ENCODE results near the gene NIPAL4.

Gene NIPAL4

DNA sequence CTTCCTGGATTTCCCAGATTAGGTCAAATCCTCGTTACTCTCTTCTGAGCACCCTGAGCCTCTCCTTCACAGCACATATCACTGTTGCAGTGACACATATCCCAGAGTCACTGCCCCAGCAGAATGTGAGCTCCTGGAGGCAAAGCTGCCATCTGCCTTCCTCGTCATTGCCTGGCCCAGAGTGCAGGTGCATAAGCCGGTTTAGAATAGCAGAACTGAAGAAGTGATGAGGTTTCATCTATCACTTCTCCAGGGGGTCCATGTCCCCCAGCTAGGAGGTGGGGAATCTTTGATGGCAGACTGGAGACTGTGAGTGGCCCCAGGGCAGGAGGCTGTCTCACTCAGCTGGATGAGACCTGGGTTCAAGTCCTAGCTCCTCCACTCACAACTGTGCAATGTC, 25.8 kb downstream of the NIPAL4 start:
- no peak for DNase-seq (ENCODE audit: low spot score)

- no peak for DNase-seq (ENCODE audit: low spot score)
Observed at GRCh38 chr5:157486221-157486681, 26.2 kb downstream of the NIPAL4 start.

GRCh38 chr5:157486861-157487260, 26.8 kb downstream of the NIPAL4 start:
- no peak for DNase-seq (ENCODE audit: low spot score)

DNA sequence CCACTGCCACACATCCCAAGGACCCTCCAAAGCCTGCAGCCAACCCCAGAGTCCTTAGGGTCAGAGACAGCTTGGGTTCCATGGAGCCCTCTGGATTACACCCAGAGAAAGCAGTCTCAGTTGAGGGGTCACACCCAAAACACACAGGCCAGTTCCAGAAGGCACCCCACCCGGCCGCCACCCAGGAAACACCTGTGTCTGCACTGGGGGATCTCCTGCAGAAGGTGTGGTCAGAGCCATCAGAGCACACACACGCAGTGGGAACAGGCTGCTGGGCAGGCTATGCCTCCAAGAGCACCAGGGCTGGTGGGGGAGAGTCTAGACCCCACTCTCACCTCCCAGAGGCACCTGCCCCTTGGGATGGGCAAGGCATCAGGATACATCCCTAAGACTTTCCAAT, 27.3 kb downstream of the NIPAL4 start:
- DNase-seq (ENCODE audit: low spot score), result no peak

- DNase-seq (ENCODE audit: low spot score), result no peak
Observed at GRCh38 chr5:157491471-157491995, 31.5 kb downstream of the NIPAL4 start.

- no peak for DNase-seq (ENCODE audit: low spot score)
Observed at GRCh38 chr5:157492886-157493285, 32.9 kb downstream of the NIPAL4 start.

DNA sequence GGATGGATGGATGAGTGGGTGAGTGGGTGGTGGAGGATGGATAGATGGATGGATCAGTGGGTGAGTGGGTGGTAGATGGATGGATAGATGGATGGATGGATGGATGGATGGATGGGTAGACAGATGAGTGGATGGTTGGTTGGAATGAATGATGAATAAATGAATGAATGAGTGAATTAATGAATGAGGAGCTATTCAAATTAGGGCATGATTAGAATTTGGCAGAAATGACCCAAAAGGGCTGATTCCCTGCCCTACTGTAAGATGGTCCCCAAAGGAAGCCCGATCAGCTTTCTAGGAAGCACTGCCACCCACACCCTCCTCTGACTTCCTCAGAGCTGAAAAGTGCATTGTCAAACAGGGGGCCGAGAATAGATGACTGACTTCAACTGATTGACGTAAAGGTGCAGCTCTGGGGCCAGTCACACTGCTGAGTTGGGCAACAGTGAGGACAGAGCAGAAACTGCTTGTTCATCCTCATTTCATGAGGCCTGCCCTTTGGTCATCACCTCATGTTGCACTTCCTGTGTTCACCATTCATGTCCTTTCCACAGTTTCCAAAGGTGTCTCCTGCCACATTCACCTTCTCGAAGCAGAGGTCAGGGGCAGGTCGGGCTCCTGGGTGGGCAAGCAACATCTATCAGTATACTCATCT, 34.3 kb downstream of the NIPAL4 start:
- DNase-seq (ENCODE audit: low spot score), result no peak

- DNase-seq (ENCODE audit: low spot score), result no peak
Observed at GRCh38 chr5:157496864-157497263, 36.9 kb downstream of the NIPAL4 start.

- no peak for DNase-seq (ENCODE audit: low spot score)
Observed at GRCh38 chr5:157497875-157498611, 38.0 kb downstream of the NIPAL4 start.

GRCh38 chr5:157502143-157502647, 42.2 kb downstream of the NIPAL4 start:
- DNase-seq (ENCODE audit: low spot score), result no peak

DNA sequence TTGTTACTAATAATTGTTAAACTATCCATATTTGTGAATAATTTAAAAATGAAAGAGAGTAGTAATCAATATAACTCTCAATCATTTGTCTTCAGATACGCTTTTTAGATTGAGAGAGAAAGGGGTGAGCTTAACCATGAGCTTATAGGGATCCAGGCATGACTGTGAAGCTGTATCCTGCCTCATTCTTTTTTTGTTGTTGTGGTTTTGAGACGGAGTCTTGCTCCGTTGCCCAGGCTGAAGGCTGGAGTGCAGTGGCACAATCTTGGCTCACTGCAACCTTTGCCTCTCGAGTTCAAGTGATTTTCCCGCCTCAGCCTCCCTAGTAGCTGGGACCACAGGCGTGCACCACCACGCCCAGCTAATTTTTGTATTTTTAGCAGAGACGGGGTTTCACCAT, 44.0 kb downstream of the NIPAL4 start:
- DNase-seq (ENCODE audit: low spot score), result no peak

DNA sequence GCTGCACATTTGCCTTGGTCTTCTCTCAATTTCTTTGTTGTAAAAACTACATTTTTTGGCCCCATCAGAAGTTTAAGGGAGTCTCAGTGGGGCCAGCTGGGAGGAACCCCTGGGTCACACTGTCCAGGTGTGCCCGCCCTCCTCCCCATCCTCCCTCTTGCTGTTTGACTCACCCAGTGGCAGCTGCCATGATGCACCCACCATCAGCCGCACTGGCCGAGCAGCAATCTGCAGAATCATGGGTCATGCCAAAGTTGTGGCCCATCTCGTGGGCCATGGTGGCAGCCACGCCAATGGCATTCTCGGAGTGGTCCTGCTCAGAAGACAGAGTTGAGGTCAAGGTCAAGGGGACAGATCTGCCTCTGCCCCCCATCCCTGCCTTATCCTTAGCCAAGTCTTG, 45.5 kb downstream of the NIPAL4 start:
- no peak for DNase-seq (ENCODE audit: low spot score)

DNA sequence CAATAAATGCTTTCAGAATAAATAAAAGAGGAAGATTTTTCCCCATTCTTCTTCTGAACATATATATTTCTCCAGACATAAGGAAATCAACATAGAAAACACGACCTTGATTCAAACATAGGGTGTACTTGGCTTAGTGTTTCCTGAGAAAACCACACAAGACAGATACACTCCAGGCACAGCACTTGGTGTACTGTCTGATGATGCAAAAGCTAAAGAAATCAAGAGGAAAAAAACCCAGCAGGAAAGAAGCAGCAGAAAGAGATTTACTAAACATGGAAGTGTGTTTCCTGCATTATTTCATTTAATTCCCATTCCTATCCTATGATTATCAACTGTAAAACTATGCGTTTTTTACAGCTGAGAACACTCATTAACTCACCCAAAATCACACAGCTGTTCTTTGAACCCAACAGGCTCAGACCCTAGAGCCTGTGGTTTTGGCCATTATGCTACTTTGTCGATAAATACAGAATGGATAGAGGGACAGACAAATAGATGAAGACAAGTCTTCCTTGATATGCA, 46.1 kb downstream of the NIPAL4 start:
- DNase-seq (ENCODE audit: low spot score), result no peak

GRCh38 chr5:157506981-157507780, 47.2 kb downstream of the NIPAL4 start:
- no peak for DNase-seq (ENCODE audit: low spot score)

DNA sequence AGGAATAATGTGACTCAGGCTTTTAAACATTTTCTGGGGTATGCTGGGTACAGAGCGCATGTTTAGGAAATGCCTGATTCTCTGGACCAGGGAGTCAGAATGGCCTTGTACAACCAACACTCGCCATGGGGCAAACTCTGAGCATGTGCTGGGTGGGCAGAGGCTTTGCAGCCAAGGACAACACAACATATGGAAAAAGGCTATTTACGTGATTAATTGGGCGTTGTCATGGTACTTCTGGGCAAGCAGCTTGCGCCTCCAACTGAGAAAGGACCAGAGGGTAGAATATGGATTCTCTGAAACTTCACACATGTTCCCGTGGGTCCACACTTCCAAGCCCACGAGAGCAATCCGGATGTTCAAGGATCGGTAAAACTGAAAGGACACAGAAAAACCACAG, 49.1 kb downstream of the NIPAL4 start:
- DNase-seq (ENCODE audit: low spot score), result no peak

GRCh38 chr5:157509587-157509986, 49.6 kb downstream of the NIPAL4 start:
- DNase-seq (ENCODE audit: low spot score), result no peak

- DNase-seq (ENCODE audit: low spot score), result no peak
Observed at GRCh38 chr5:157510682-157511081, 50.7 kb downstream of the NIPAL4 start.

GRCh38 chr5:157511651-157512644, 51.9 kb downstream of the NIPAL4 start:
- peak; percentile 46 for DNase-seq (ENCODE audit: low spot score)

- DNase-seq (ENCODE audit: low spot score), result no peak
Observed at GRCh38 chr5:157513182-157513581, 53.2 kb downstream of the NIPAL4 start.

DNA sequence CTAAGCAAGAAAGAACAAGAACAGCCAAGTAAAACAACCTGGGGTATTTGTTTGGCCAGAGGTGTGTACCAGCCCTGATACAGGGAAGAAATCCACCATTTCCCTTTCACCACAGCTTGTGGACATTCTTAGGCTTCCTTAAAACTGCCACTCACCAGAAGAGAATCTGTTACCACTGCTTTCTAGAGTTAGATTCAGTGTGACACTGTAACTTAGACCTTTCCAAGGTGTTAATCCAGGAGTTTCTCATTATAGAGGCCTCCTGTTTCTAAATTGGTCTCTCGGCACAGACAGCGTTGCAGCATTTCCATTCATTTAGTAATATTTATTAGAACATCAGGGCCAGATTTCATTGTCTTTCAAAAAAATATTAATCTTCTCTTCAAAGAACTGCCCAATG, 55.0 kb downstream of the NIPAL4 start:
- DNase-seq (ENCODE audit: low spot score), result no peak

DNA sequence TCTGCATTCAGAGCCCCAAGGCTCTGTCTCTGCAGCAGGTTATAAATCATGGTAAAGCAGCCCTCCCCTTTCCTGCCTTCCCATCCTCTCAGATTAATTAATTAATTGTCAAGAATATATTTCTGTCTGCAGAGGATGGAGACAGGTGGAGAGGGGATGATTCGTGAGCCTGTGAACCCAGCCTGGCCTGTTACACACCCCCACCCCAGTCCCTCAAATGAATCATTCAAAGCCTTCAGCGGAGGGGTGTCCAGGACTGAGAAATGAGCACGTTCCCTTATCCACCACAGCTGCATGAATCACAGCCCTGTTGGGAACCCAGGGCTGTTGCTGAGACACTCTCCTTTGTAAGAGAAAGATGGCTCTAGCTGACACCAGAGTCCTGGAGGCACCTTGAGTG, 56.0 kb downstream of the NIPAL4 start:
- DNase-seq (ENCODE audit: low spot score), result peak; percentile 30
